ENCODE measurements around the gene TMEM240. TPM values are rescaled to one million over a fixed set of nuclear protein-coding genes. Genes with fewer than 3 reads are reported as not detected.
A peak's percentile ranks its signal among the peaks of the same experiment; 100 is the strongest.
"Not testable (repeated sequence)": the region's sequence is repeated elsewhere in the genome, so short reads cannot be mapped to it uniquely, and the experiment has no call there.

TMEM240 gene
- total RNA-seq, 4 donors from 2014 or later: 1.2 to 4.5 (median 1.3) TPM

- WGBS, 2 donors: 94 to 96% methylated on average over 19 to 22 of the region's 28 CpGs
- intact Hi-C loops (cut with DNase I): no loop called here
- no peak for TF ChIP-seq POLR2A (IDR thresholded peaks at IDR 0.05)
- TF ChIP-seq CTCF (IDR thresholded peaks at IDR 0.05): no peak
- H3K36me3 ChIP-seq: peaks cover 0 to 19% of the 10 kb centered on the region in 2 donors
- no peak for DNase-seq
- no peak overlapping the region for H3K27ac ChIP-seq
- no peaks in the 10 kb centered on the region for H3K27me3 ChIP-seq
- H3K4me1 ChIP-seq: no peaks in the 10 kb centered on the region
- no peaks in the 10 kb centered on the region for H3K9me3 ChIP-seq
- no peak overlapping the region for H3K4me3 ChIP-seq (replicated peaks in 1 of 3)
Measured at GRCh38 chr1:1517973-1518620, 22.3 kb downstream of the TMEM240 start.

- DNase-seq; intact Hi-C loops (cut with DNase I); H3K9me3 ChIP-seq; H3K27me3 ChIP-seq; H3K4me1 ChIP-seq; H3K27ac ChIP-seq; H3K4me3 ChIP-seq (replicated peaks in 1 of 3): not testable (repeated sequence)
- 91 to 94% methylated on average over 7 to 8 of the region's 14 CpGs for WGBS, 2 donors
- H3K36me3 ChIP-seq: peaks cover 0 to 19% of the 10 kb centered on the region in 2 donors
Measured at GRCh38 chr1:1516923-1517322, 23.5 kb downstream of the TMEM240 start.

GRCh38 chr1:1514376-1514775 is 26.0 kb downstream of the TMEM240 start:
- H3K4me3 ChIP-seq (replicated peaks in 1 of 3); H3K9me3 ChIP-seq; H3K27me3 ChIP-seq; DNase-seq; H3K4me1 ChIP-seq; H3K27ac ChIP-seq; intact Hi-C loops (cut with DNase I): not testable (repeated sequence)
- 88 to 96% methylated on average over 10 to 12 of the region's 16 CpGs for WGBS, 2 donors
- peaks cover 0 to 14% of the 10 kb centered on the region in 2 donors for H3K36me3 ChIP-seq

GRCh38 chr1:1513675-1514074 is 26.7 kb downstream of the TMEM240 start:
- H3K36me3 ChIP-seq: peaks cover 0 to 11% of the 10 kb centered on the region in 2 donors
- 90 to 93% methylated on average over 12 to 16 of the region's 18 CpGs for WGBS, 2 donors
- H3K27me3 ChIP-seq; H3K4me1 ChIP-seq; H3K9me3 ChIP-seq; H3K27ac ChIP-seq; H3K4me3 ChIP-seq (replicated peaks in 1 of 3); DNase-seq; intact Hi-C loops (cut with DNase I): not testable (repeated sequence)

GRCh38 chr1:1512425-1512824 is 28.0 kb downstream of the TMEM240 start:
- H3K36me3 ChIP-seq; DNase-seq; H3K27me3 ChIP-seq; H3K4me1 ChIP-seq; H3K9me3 ChIP-seq; intact Hi-C loops (cut with DNase I); H3K27ac ChIP-seq: not testable (repeated sequence)
- peak overlapping the region in 1 of 3 donors; percentile 90 for H3K4me3 ChIP-seq (replicated peaks in 1 of 3)
- no CpG with 5 or more reads among the region's 52 CpGs for WGBS, 2 donors

GRCh38 chr1:1511533-1512285 is 28.7 kb downstream of the TMEM240 start, which contains the start of gene ATAD3A:
Gene ATAD3A, plus strand, starts transcription at chr1:1512162. Its CDS starts 107 bp downstream, at chr1:1512269.
- Histone ChIP-seq H3K4me3 (replicated peaks in 1 of 3) (peak within 1 kb of the TSS; percentile 63 to 91 (median 90)), H3K9me3 (no peaks in the 10 kb centered on the region), H3K27ac (peak within 1 kb of the TSS; percentile 55 to 91 (median 87)), H3K27me3 (no peaks in the 10 kb centered on the region), H3K36me3 (no peaks in the 10 kb centered on the region), H3K4me1 (peaks cover 4 to 6% of the 10 kb centered on the region in 2 donors)
- TF ChIP-seq CTCF (IDR thresholded peaks at IDR 0.05) (peak in 1 of 6 experiments; percentile 18), POLR2A (IDR thresholded peaks at IDR 0.05) (peak in 1 of 2 donors; percentile 69)
- WGBS, 2 donors: 0 to 1% methylated on average over 11 to 31 of the region's 99 CpGs
- intact Hi-C loops (cut with DNase I): no loop called here
- peak; percentile 99 for DNase-seq

Data from thyroid gland (tissue), 4 donors.